HuH-7.5 (cell line): ENCODE data around the gene KCNJ11.
A peak's percentile ranks its signal among the peaks of the same experiment; 100 is the strongest.
"Not testable (repeated sequence)": the region's sequence is repeated elsewhere in the genome, so short reads cannot be mapped to it uniquely, and the experiment has no call there.

Experiments used
- DNase-seq: peaks from one replicate; pipeline ENCODE4 v3.0.0; 2011; ENCODE audit warnings: low spot score

Gene KCNJ11

DNA sequence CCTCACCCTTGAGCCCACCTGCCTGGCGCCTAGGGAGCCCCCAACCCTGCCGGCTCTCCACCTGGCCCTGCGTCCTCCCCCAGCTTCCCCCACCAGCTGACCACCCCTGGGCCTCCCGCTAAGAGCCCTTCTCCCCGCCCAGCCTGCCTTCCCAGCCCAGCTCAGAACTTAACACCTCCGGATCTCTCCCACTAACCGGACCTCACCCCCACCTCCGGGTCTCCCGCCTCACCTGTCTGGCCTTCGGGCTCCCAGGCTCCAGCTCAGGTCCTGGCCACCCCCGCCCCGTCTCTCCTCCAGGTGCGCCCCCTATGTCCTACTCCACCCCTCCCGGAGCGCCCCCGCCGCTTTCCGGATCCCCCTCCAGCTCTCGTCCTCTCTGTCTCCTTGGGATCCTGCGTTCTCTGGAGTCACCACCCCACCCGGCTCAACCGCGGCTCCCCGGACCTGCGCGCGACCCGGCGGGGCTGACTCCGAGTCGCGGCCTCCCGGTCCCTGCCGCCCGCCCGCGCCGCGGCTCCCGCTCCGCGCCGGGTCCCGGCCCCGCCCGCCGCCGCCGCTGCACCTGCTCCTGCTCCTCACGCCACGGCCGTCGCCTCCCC is at the start of gene KCNJ11:
Gene KCNJ11 (minus strand): TSS at position 51 of the 602 bp plus-strand sequence. CDS start 568 bp downstream, outside the sequence.
- DNase-seq: peak; percentile 34

DNA sequence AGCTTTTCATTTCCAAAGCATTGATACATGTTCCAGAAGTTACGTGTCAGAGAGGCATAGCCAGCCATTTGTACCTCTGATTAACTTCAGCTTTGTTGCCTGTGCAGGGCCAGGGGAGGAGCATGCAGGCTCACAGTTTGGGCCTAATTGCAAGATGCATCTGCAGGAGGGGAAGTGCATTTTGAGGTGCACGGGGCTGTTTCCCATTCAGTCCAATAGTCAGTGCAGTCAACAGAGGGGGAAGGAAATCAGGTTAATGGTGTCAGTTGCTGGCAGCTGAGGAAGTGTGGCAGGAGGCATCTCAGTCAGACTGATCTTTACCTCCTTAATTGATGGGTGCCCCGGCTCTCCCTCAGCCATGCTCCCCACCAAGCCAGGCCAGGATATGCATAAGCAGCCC is 48.9 kb upstream of the KCNJ11 start:
- DNase-seq: no peak

DNA sequence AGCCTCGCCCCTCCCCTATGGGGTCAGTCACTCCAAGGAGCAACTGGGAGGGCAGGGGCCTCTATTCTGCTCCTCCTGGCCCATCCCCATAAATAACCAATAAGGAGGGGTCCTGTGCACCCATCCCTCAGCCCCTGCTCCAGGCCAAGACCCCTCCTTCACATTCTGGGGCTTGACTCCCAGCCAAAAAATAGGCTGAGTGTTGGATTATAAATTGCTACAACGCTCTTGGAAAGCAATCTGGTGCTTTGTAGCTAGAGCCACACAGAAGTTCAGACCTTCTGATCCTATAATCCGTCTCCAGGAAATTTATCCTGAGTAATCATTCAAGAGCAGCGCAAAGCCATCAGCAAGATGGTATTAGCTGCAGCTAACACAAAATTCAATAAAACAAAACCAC is 45.6 kb upstream of the KCNJ11 start:
- no peak for DNase-seq

DNA sequence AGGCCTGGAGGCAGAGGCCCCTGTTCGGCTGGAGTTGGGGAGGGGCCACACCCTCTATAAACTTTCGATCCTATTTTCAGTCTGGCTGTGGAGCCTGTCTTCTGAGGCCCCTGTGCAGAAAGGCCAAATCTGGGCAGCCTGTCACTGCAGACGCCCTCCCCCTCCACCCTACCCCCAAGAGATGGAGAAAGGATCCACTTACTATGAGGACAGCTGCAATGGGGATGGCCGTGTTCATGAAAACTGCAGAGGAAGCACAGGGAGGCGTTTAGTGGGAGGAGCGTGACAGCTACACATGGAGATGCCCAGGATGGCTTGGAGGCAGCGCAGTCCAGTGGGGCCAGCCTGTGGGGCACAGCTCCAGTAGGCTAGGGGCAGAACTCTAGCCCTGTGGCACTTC is 43.5 kb upstream of the KCNJ11 start:
- DNase-seq: no peak

DNA sequence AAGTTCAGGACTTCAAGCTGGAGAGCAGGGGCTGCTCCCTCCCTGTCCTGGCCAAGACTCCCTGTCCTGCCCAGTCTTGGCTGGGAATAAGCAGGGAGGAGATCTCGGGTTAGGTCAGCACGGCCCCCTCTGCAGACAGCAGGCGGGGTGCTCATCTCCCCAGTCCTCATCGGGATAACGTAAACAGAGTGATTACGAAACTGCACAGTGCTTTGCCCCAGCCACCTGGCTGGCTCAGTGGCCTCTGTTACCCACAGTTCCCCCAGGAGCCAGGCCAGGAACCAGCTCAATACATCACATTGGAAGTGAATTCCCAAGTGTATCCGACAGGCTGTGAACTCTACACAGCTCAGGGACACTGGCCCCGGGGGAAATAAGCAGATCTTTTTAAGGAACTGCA is 42.7 kb upstream of the KCNJ11 start:
- DNase-seq: no peak

DNA sequence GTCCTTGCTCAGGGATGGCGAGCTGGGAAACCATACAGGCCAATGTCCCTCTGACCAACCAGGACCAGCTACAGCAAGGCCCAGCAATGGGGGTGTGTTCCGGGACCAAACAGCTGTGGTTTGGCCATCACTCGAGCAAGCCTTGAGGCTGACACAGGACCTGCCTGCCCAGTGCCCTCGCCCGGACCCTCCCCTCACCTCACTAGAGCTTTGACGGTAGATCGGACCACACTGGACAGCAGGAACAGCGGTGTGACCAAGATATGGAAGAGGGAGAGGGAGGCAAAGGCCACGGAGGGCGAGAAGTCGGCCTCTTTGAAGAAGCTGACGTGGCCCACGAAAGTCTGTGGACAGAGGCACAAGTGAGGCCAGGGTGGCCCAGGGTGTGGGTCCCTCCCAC is 42.2 kb upstream of the KCNJ11 start:
- no peak for DNase-seq

DNA sequence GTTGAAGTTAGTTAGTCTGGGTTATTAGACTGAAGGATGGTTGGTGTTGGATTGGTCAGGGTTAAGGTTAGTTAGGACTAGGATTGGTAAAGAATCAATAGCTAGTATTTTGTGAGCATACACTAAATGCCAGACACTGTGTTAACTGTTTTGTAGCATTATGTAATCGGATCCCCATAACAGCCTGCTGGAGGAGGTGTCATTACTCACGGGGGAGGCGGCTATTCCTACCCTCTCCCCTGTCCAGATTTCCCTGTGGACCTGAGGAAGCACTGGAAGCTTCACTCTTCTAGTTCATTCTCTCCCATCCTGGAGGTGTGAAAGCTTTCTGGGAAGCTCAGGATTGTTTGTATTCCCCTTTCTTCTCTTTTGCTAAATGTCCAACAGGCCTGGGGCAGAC is 40.5 kb upstream of the KCNJ11 start:
- DNase-seq: no peak

DNA sequence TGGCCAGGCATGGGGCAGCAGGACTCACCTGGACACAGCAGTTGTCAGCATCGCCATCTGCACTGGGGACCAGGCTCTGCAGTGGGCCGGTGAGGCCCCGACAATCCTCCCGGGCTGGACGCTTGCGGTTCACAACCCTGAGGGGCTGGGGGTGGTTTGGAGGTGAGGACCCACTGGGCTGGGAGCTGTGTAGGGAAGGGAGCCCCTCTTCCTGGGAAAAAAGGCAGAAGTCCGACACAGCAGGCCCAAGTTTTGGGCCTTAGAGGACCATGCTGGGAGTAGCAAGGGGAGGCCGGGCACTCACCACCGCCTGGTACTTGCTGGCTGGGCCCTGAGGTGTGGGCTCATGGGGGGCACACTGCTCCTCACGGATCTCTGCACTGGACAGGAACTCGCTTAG is 39.8 kb upstream of the KCNJ11 start:
- DNase-seq: no peak

DNA sequence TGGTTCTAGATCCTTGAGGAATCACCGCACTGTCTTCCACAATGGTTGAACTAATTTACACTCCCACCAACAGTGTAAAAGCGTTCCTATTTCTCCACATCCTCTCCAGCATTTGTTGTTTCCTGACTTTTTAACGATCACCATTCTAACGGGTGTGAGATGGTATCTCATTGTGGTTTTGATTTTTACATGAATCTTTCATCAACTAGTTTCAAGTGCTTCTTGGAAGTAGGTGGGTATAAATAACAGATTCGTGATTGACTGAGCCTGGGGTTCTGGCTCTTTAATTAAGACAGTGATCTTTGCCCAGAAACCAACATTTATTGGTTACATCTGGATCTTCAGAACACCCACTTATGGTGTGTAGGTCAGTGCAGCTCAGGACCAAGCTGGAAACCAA is 37.8 kb upstream of the KCNJ11 start:
- not testable (repeated sequence) for DNase-seq

DNA sequence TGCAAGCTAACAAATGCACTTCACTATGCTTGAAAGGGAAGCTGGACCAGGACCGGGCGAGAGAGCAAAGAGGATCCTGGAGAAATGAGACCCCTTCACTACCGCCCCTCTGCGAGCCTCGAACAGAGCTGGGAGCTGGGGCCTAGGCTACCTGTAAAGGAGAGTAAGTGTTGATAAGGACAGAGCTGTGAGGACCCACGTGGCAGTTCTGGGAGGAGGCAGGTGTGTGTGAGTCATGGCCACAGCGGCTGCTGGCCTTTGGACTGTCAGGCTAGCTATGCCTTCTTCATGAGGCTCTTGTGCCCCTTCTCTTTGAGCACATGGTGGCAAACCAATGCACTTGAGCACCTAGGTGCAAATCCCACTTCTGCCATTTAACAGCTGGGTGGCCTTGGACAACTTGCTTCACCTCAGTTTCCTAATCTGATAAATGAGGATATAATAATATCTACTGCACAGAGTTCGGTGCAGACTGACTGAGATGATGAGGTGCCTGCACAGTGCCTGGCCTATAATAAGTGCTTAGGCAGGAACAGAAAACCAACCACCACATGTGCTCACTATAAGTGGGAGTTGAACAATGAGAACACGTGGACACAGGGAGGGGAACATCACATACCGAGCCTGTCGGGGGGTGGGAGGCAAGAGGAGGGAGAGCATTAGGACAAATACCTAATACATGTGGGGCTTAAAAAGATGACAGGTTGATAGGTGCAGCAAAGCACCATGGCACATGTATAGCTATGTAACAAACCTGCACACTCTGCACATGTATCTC is 35.3 kb upstream of the KCNJ11 start:
- no peak for DNase-seq

DNA sequence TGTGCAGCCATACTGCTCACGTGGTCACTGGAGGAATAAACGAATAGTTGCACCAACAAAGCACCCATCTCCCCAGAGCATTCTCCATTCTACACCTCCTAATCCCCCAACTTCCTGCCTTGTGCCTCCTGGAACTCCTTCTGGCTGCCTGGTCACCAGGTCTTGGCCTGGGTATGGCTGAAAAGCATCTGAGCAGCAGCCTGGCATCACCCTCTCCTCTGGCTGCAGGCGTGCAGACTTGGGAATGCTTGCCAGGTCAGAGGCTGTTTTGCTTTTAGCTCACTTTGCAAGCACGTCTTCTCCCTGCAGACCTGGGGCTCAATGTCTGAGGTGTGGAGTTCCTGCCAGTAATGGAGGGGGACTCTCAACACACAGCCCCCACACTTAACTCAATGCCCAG is 33.3 kb upstream of the KCNJ11 start:
- no peak for DNase-seq

DNA sequence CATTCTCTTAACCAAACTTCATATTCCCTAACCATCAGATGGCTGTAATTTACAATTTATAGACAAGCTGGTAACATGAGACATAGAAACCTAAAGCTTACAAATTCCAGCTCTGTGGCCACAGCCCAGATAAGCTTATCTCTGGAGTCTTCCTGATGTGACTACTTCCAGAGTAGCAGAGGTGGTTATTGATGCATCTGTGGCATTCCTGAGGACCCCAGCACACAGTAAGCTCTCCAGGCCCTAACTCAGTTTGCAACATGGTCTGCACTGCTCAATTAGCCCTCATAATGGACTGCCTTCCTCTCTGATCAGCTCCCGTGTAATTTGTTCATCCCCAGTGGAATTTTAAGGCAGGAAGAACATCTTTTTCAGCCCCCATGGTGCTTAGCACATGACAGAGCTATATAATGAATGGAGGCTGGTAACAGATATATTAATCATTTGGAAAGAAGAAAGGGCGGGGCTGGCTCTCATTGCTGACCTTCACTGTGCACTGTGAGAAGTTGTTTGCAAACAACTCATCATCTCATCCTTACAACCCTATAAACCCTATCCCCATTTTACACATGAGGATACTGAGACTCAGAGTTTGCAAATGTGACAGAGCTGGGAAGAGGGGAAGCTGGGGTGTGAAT is 30.1 kb upstream of the KCNJ11 start:
- no peak for DNase-seq

DNA sequence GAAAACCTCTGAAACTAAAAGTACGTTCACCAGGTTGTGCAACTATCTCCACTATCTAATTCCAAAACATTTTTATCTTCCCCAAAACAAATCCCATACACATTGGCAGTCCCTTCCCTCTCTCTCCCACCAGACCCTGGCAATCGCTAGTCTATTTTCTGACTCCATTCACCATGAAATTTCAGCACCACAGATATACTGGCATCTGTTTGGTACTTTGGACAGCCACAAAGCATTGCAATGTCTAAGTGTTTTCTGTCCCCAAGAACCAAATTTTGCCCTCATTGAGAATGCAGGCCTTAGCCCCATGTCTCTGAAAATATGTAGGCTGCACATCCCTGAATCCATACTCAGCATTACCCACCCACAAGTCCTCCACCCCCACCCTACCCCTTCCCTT is 28.0 kb upstream of the KCNJ11 start:
- no peak for DNase-seq

DNA sequence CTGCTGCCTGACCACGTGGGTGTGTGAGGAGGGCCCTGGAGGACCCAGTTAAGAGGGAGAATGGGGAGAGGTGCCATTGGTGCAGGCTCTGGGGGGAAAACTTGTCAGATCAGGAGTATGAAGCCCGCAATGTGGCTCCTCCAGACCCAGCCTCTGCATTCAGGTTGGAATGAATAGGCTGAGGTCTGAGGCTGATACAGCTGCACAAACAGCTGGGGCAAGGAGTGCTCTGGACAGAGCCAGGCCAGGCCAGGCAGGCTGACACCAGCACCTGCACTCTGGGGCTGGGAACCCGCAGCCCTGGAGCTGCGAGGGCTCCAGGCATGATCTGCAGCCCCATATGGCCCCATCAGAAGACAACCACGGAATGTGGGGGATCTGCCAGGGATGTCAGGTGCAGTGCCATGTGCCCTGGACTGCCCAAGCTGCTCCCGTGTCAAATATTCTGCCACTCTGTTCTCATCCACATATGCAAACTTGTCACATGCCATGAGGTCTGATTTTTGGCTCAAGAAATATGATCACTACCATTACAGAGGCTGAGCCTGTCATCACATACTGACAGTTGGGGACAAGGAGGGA is 27.2 kb upstream of the KCNJ11 start:
- no peak for DNase-seq

DNA sequence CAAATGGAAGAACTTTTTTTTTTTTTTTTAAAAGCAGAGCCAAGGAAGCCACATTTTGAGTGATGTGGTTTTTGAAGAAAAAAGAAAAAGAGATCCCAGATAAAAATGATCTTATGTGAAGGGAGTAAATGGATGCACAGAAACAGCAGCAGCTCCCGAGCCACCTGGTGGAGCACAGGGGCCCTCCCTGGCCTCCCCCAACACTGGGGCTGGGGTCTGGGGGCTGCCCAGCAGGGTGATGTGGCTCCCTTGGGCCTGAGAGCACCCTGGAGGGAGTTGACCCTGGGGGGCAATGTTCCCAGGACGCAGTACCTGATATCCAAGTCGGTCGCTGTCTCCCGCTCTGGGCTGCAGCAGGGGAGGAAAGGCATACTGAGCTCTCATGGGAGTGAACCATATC is 26.5 kb upstream of the KCNJ11 start:
- DNase-seq: no peak

DNA sequence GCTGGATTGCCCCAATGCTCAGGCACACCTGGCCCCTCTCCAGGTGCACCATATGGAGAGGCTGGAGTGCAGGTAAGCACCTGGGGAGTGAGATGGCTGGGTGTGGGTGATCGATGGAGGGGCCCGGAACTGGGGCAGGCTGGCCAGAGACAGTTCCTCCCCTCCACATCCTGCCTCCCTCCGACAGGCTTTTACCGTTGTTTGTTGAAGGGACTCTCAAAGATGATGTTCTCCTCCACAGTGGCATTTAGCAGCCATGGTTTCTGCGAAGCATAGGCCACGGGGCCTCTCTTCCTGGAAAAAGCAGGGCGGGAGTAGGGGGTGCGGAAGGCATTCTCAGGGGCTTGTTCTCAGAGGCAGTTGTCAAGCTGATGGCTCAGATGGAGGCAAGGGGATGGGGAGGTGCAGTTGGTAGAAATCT is 25.9 kb upstream of the KCNJ11 start:
- DNase-seq: no peak

DNA sequence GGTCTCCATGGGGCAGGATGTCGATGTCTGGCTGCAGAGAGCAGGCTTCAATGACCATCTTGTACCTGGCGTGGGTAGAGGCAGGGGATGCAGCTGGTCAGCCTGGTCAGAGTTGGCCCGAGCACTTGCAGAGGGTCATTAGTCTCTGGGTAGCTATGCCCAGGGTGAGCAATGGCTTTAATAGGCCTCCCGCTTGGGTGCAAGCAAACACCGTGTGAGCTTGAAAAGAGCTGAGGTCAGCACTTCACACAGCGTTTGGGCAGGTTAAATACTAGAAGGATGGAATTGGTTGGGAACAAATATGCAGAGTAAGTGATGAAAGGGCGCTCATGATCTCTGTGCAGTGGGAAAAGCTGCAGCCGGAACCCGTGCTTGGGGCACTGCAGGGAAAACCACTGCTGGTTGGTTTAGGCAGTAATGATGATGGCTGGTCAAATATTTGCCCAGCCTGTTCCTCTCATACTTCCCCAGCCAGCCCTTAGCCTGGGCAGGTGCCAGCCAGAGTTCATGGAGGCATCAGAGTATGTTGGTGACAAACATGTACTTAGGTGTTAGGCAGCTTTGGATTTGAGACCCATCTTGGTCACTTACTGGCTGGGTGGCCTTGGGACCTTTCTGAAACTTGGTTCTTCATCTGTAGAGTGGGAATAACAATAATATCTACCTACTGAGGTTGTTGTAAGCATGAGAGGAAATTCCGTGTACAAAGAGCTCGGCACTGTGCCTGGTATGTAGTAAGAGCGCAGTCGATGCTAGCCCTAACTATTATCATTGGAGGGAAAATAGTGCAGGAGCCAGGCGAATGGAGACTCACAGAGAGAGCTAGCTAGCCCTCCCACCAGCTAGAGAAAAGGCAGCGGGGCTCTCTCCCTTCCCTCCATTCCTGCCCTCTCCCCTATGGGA is 25.2 kb upstream of the KCNJ11 start:
- no peak for DNase-seq

DNA sequence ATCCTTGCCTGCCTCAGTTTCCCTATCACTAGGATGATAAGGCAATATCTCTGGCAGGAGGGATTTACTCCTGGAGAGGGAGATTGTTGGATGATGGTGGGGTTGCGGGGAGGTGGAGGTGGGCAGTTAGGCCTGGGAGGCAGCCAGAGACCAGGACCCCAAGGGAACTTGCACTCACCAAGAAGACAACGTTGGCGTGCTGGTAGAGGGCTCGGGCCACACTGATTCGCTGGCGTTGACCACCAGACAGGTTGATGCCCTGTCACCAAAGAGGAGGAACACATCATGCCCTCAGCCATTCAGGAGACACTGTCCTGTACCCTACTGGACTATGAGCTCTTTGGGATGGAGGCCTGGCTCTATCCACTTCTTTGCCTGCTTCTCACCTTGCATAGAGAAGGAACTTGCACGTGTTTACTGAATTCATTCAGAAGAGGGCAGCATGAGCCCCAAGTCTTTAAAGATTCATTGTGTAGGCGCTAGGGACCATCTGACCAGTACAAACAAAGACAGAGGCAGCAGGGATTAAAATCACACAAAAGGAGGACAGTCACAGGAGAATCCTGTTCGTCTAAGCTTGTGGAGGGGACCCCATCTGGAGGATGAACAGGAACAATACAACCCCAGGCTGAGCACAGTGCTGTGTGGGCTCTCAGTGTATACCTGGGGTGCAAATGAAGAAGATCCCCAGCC is 24.2 kb upstream of the KCNJ11 start:
- DNase-seq: no peak

DNA sequence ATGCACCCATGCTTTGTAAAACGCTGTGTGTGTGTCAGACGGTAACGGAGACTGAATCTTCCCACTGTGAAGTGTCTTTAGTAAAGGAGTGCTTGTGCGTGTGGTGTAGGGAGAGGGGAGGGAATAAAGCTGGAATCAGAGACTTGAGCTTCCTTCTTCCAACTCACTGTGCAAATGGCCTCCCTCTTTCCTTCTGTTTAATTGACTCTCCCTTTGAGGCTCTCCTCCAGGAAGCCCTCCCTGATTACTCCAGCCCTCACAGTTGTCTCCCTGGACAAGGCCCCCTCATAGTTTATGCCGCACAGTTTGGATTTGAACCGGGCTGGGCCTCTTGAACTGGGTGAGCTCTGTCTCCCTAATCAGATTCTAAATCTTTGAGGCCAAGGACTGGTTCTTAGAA is 23.0 kb upstream of the KCNJ11 start:
- no peak for DNase-seq

DNA sequence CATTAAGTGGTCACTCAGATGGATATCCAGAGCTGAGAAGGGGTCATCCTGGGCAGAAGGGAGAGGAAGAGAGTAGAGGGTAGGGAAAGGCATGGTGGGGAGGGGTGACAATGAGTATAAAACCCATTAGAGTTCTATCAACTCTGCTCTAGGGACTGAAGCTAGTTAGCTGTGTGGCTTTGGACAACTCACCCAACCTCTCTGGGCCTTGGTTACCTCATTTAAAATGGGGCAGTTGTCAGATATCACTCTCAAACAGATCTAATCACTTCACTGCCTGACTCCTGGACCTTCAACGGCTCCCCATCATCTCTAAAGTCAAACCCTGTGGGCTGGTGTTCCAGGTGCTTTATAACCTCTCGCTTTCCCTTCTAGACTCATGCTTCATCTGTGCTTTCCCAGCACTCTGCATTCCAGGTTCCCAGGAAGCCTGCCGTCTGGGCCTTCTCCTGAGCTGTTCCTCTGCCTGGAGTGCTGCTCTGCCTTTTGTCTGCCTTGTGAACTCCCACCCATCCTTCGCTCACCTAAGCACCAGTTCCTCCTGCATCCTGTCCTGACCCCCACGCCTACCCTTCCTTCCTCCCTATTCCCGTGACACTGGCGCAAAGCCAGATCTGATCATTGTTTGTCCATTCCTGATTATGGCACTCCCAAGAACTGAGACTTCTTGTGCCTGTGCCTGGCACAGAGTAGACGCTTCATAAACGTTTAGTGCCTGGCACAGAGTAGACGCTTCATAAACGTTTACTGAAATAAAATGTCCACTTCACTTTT is 22.3 kb upstream of the KCNJ11 start:
- no peak for DNase-seq

DNA sequence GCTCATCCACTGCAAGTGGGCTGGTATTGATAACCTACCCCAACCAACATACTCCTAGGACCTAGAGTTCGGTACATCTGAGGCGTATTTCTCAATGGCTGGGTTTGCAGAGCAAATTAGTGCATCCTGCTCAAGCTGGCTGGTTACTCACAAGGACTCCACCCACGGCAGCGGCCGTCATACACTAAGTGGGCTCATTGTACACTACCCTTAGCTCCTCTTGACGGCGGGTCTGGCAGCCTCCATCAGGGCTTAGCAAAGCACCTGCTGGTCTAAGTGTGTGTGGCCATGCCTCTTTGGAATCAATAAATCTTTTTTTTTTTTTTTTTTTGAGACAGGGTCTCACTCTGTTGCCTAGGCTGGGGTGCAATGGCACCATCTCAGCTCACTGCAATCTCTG is 20.2 kb upstream of the KCNJ11 start:
- no peak for DNase-seq
